GM12874 (cell line): ENCODE data around the gene RAPGEF4.

Experiments
- CTCF ChIP-seq: IDR thresholded peaks from 2 replicates; pipeline ENCODE4 v1.5.1; 2011; ENCODE audit warnings: low read depth, mild to moderate bottlenecking, control low read depth, low read length, moderate library complexity; ENCODE audit not compliant: insufficient read depth

Gene RAPGEF4

GRCh38 chr2:172968061-172968469, 232.4 kb downstream of the RAPGEF4 start:
- no peak for TF ChIP-seq CTCF

GRCh38 chr2:172969166-172969565, 233.5 kb downstream of the RAPGEF4 start:
- no peak for TF ChIP-seq CTCF

- TF ChIP-seq CTCF: no peak
Measured at GRCh38 chr2:172969609-172970008, 234.0 kb downstream of the RAPGEF4 start.

GRCh38 chr2:172970660-172971059, 235.0 kb downstream of the RAPGEF4 start:
- TF ChIP-seq CTCF: no peak

- peak; percentile 90 for TF ChIP-seq CTCF
Measured at GRCh38 chr2:172972005-172972619, 236.5 kb downstream of the RAPGEF4 start.

- TF ChIP-seq CTCF: no peak
Measured at GRCh38 chr2:172974762-172975161, 239.1 kb downstream of the RAPGEF4 start.

- TF ChIP-seq CTCF: no peak
Measured at GRCh38 chr2:172976116-172976515, 240.5 kb downstream of the RAPGEF4 start.
